ENCODE measurements around the gene APOBEC3G. TPM values are rescaled to one million over a fixed set of nuclear protein-coding genes. Genes with fewer than 3 reads are reported as not detected.

APOBEC3G gene
- total and polyA plus RNA-seq, 2 experiments from 2014 or later, result 2.1 to 3.3 TPM

DNA sequence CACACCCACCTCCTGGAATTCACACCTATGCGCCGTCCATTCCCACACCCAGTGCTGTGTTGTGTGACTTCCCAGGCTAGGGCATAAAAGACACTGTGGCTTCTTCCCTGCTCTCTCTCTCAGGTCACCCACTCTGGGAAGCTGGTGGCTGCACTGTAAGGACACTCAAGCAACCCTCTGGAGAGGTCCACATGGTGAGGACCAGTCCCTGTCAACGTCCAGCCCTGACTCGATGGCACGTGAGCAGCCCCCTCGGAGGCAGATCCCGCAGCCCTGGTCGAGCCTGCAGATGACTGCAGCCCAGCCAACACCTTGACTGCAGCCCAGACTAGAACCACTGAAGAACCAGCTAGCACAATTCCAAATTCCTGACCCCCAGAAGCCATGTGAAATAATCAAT, 59.2 kb downstream of the APOBEC3G start:
- DNase-seq (ENCODE audit: low spot score) (no peak), ATAC-seq (no peak)
- no peak overlapping the region for H2AFZ ChIP-seq
- peaks cover 4% of the 10 kb centered on the region; the same call in 1 of the 2 replicates for H3K4me1 ChIP-seq (ENCODE audit: insufficient read depth)
- H3K79me2 ChIP-seq (replicated peaks; ENCODE audit: insufficient read depth), result no peaks in the 10 kb centered on the region
- H3F3A ChIP-seq (replicated peaks; ENCODE audit: low read depth), result no peaks in the 10 kb centered on the region
- Mint-ChIP-seq H3K36me3 (ENCODE audit: low read depth) (no peaks in the 10 kb centered on the region), H3K4me3 (no peak overlapping the region; the same call in 2 of the 3 replicates), H3K27me3 (ENCODE audit: insufficient read depth, low read depth, poor library complexity) (peaks cover 14% of the 10 kb centered on the region), H3K4me1 (peaks cover 22% of the 10 kb centered on the region), H3K9me3 (no peaks in the 10 kb centered on the region), H3K27ac (no peak overlapping the region; the same call in 1 of the 2 replicates)
- no peaks in the 10 kb centered on the region for H3K36me3 ChIP-seq (ENCODE audit: insufficient read depth)
- no peaks in the 10 kb centered on the region for H3K9me2 ChIP-seq (ENCODE audit: insufficient read depth)
- H4K20me1 ChIP-seq (replicated peaks; ENCODE audit: insufficient read depth), result no peaks in the 10 kb centered on the region
- TF ChIP-seq, protein P1, sequence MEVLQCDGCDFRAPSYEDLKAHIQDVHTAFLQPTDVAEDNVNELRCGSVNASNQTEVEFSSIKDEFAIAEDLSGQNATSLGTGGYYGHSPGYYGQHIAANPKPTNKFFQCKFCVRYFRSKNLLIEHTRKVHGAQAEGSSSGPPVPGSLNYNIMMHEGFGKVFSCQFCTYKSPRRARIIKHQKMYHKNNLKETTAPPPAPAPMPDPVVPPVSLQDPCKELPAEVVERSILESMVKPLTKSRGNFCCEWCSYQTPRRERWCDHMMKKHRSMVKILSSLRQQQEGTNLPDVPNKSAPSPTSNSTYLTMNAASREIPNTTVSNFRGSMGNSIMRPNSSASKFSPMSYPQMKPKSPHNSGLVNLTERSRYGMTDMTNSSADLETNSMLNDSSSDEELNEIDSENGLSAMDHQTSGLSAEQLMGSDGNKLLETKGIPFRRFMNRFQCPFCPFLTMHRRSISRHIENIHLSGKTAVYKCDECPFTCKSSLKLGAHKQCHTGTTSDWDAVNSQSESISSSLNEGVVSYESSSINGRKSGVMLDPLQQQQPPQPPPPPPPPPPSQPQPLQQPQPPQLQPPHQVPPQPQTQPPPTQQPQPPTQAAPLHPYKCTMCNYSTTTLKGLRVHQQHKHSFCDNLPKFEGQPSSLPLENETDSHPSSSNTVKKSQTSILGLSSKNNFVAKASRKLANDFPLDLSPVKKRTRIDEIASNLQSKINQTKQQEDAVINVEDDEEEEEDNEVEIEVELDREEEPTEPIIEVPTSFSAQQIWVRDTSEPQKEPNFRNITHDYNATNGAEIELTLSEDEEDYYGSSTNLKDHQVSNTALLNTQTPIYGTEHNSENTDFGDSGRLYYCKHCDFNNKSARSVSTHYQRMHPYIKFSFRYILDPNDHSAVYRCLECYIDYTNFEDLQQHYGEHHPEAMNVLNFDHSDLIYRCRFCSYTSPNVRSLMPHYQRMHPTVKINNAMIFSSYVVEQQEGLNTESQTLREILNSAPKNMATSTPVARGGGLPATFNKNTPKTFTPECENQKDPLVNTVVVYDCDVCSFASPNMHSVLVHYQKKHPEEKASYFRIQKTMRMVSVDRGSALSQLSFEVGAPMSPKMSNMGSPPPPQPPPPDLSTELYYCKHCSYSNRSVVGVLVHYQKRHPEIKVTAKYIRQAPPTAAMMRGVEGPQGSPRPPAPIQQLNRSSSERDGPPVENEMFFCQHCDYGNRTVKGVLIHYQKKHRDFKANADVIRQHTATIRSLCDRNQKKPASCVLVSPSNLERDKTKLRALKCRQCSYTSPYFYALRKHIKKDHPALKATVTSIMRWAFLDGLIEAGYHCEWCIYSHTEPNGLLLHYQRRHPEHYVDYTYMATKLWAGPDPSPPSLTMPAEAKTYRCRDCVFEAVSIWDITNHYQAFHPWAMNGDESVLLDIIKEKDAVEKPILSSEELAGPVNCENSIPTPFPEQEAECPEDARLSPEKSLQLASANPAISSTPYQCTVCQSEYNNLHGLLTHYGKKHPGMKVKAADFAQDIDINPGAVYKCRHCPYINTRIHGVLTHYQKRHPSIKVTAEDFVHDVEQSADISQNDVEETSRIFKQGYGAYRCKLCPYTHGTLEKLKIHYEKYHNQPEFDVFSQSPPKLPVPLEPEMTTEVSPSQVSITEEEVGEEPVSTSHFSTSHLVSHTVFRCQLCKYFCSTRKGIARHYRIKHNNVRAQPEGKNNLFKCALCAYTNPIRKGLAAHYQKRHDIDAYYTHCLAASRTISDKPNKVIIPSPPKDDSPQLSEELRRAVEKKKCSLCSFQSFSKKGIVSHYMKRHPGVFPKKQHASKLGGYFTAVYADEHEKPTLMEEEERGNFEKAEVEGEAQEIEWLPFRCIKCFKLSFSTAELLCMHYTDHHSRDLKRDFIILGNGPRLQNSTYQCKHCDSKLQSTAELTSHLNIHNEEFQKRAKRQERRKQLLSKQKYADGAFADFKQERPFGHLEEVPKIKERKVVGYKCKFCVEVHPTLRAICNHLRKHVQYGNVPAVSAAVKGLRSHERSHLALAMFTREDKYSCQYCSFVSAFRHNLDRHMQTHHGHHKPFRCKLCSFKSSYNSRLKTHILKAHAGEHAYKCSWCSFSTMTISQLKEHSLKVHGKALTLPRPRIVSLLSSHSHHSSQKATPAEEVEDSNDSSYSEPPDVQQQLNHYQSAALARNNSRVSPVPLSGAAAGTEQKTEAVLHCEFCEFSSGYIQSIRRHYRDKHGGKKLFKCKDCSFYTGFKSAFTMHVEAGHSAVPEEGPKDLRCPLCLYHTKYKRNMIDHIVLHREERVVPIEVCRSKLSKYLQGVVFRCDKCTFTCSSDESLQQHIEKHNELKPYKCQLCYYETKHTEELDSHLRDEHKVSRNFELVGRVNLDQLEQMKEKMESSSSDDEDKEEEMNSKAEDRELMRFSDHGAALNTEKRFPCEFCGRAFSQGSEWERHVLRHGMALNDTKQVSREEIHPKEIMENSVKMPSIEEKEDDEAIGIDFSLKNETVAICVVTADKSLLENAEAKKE (CRISPR knock-in tag; IDR thresholded peaks at IDR 0.05), result no peak
- TF ChIP-seq STAT1 (IDR thresholded peaks at IDR 0.05; ENCODE audit: unreplicated experiment), result no peak
- TF ChIP-seq EZH2 (IDR thresholded peaks at IDR 0.05; ENCODE audit: low read depth, unreplicated experiment), result no peak
- TF ChIP-seq ZNF331 (CRISPR knock-in tag; IDR thresholded peaks at IDR 0.05; ENCODE audit: low read depth), result no peak
- no peak for TF ChIP-seq CREB1 (CRISPR knock-in tag; IDR thresholded peaks at IDR 0.05; ENCODE audit: low read depth)
- TF ChIP-seq EZH2phosphoT487 (IDR thresholded peaks at IDR 0.05; ENCODE audit: unreplicated experiment), result no peak
- TF ChIP-seq, protein P2, sequence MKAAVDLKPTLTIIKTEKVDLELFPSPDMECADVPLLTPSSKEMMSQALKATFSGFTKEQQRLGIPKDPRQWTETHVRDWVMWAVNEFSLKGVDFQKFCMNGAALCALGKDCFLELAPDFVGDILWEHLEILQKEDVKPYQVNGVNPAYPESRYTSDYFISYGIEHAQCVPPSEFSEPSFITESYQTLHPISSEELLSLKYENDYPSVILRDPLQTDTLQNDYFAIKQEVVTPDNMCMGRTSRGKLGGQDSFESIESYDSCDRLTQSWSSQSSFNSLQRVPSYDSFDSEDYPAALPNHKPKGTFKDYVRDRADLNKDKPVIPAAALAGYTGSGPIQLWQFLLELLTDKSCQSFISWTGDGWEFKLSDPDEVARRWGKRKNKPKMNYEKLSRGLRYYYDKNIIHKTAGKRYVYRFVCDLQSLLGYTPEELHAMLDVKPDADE (IDR thresholded peaks at IDR 0.05), result no peak
- TF ChIP-seq JUNB (IDR thresholded peaks at IDR 0.05; ENCODE audit: unreplicated experiment), result no peak
- TF ChIP-seq, protein P3, sequence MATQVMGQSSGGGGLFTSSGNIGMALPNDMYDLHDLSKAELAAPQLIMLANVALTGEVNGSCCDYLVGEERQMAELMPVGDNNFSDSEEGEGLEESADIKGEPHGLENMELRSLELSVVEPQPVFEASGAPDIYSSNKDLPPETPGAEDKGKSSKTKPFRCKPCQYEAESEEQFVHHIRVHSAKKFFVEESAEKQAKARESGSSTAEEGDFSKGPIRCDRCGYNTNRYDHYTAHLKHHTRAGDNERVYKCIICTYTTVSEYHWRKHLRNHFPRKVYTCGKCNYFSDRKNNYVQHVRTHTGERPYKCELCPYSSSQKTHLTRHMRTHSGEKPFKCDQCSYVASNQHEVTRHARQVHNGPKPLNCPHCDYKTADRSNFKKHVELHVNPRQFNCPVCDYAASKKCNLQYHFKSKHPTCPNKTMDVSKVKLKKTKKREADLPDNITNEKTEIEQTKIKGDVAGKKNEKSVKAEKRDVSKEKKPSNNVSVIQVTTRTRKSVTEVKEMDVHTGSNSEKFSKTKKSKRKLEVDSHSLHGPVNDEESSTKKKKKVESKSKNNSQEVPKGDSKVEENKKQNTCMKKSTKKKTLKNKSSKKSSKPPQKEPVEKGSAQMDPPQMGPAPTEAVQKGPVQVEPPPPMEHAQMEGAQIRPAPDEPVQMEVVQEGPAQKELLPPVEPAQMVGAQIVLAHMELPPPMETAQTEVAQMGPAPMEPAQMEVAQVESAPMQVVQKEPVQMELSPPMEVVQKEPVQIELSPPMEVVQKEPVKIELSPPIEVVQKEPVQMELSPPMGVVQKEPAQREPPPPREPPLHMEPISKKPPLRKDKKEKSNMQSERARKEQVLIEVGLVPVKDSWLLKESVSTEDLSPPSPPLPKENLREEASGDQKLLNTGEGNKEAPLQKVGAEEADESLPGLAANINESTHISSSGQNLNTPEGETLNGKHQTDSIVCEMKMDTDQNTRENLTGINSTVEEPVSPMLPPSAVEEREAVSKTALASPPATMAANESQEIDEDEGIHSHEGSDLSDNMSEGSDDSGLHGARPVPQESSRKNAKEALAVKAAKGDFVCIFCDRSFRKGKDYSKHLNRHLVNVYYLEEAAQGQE (IDR thresholded peaks at IDR 0.05; ENCODE audit: unreplicated experiment), result no peak
- TF ChIP-seq, protein P4, sequence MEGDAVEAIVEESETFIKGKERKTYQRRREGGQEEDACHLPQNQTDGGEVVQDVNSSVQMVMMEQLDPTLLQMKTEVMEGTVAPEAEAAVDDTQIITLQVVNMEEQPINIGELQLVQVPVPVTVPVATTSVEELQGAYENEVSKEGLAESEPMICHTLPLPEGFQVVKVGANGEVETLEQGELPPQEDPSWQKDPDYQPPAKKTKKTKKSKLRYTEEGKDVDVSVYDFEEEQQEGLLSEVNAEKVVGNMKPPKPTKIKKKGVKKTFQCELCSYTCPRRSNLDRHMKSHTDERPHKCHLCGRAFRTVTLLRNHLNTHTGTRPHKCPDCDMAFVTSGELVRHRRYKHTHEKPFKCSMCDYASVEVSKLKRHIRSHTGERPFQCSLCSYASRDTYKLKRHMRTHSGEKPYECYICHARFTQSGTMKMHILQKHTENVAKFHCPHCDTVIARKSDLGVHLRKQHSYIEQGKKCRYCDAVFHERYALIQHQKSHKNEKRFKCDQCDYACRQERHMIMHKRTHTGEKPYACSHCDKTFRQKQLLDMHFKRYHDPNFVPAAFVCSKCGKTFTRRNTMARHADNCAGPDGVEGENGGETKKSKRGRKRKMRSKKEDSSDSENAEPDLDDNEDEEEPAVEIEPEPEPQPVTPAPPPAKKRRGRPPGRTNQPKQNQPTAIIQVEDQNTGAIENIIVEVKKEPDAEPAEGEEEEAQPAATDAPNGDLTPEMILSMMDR (conservative IDR thresholded peaks at IDR 0.05; ENCODE audit: low read depth in 2 of 2), result no peak
- TF ChIP-seq POLR2AphosphoS5 (IDR thresholded peaks at IDR 0.05; ENCODE audit: low read depth), result no peak
- H3K27ac ChIP-seq (ENCODE audit: low read depth), result no peak overlapping the region
- no peak overlapping the region for H3K4me2 ChIP-seq
- no peak overlapping the region for H3K4me3 ChIP-seq
- no peaks in the 10 kb centered on the region for H3K27me3 ChIP-seq (ENCODE audit: insufficient read depth)
